HEK293T (cell line): ENCODE results near the gene LTBR.

Experiments
- CTCF ChIA-PET: fragments of 350-600 bp; formaldehyde crosslinking; extraction: SDS; loops from one replicate; lab custom pipeline; 2021; ENCODE audit warnings: antibody characterized with exemption, inconsistent platforms; lab: Yijun Ruan, JAX
- POLR2A ChIA-PET: fragments of 350-600 bp; formaldehyde crosslinking; extraction: SDS; loops from one replicate; lab custom pipeline; 2020; ENCODE audit warnings: antibody characterized with exemption, inconsistent platforms; lab: Yijun Ruan, JAX
- DNase-seq: peaks from one replicate; pipeline ENCODE4 v3.0.0; 2012; ENCODE audit warnings: mixed read lengths; ENCODE audit errors: extremely low spot score
- ARNT ChIP-seq: fragments of 450-650 bp; IDR thresholded peaks from 2 replicates; pipeline ENCODE4 v1.6.1; 2017; ENCODE audit warnings: mild to moderate bottlenecking
- BHLHE40 ChIP-seq: fragments of 450-650 bp; IDR thresholded peaks from 2 replicates; pipeline ENCODE4 v1.6.1; 2016; ENCODE audit warnings: mild to moderate bottlenecking, moderate library complexity, borderline replicate concordance
- CTBP1 ChIP-seq: fragments of 450-650 bp; IDR thresholded peaks from 2 replicates; pipeline ENCODE4 v1.6.1; 2016; ENCODE audit warnings: borderline replicate concordance
- ELF4 ChIP-seq: fragments of 450-650 bp; IDR thresholded peaks from 2 replicates; pipeline ENCODE4 v1.6.1; 2017; ENCODE audit warnings: antibody characterized with exemption
- FOXA1 ChIP-seq: fragments of 450-650 bp; IDR thresholded peaks from 2 replicates; pipeline ENCODE4 v1.6.1; 2016; ENCODE audit warnings: mild to moderate bottlenecking
- FOXK2 ChIP-seq: fragments of 450-650 bp; IDR thresholded peaks from 2 replicates; pipeline ENCODE4 v1.6.1; 2016; ENCODE audit warnings: mild to moderate bottlenecking
- FOXM1 ChIP-seq: fragments of 450-650 bp; IDR thresholded peaks from 2 replicates; pipeline ENCODE4 v1.6.1; 2017; ENCODE audit warnings: mild to moderate bottlenecking, borderline replicate concordance
- HDGF ChIP-seq: fragments of 450-650 bp; IDR thresholded peaks from 2 replicates; pipeline ENCODE4 v1.6.1; 2017; ENCODE audit warnings: antibody characterized with exemption, borderline replicate concordance
- L3MBTL2 ChIP-seq: fragments of 450-650 bp; conservative IDR thresholded peaks from 2 replicates; pipeline ENCODE4 v1.6.1; 2016; ENCODE audit warnings: mild to moderate bottlenecking
- LEF1 ChIP-seq: fragments of 450-650 bp; IDR thresholded peaks from 2 replicates; pipeline ENCODE4 v1.6.1; 2017; ENCODE audit warnings: mild to moderate bottlenecking, borderline replicate concordance
- NFRKB ChIP-seq: fragments of 450-650 bp; IDR thresholded peaks from 2 replicates; pipeline ENCODE4 v1.6.1; 2016; ENCODE audit warnings: mild to moderate bottlenecking, moderate library complexity
- PKNOX1 ChIP-seq: fragments of 450-650 bp; IDR thresholded peaks from 2 replicates; pipeline ENCODE4 v1.6.1; 2016
- SP1 ChIP-seq: fragments of 450-650 bp; IDR thresholded peaks from 2 replicates; pipeline ENCODE4 v1.6.1; 2017
- SUZ12 ChIP-seq: fragments of 450-650 bp; IDR thresholded peaks from 2 replicates; pipeline ENCODE4 v1.6.1; 2016; ENCODE audit warnings: mild to moderate bottlenecking
- TARDBP ChIP-seq: fragments of 450-650 bp; IDR thresholded peaks from 2 replicates; pipeline ENCODE4 v1.6.1; 2016
- ZNF384 ChIP-seq: fragments of 450-650 bp; IDR thresholded peaks from 2 replicates; pipeline ENCODE4 v1.6.1; 2016

Gene LTBR

DNA sequence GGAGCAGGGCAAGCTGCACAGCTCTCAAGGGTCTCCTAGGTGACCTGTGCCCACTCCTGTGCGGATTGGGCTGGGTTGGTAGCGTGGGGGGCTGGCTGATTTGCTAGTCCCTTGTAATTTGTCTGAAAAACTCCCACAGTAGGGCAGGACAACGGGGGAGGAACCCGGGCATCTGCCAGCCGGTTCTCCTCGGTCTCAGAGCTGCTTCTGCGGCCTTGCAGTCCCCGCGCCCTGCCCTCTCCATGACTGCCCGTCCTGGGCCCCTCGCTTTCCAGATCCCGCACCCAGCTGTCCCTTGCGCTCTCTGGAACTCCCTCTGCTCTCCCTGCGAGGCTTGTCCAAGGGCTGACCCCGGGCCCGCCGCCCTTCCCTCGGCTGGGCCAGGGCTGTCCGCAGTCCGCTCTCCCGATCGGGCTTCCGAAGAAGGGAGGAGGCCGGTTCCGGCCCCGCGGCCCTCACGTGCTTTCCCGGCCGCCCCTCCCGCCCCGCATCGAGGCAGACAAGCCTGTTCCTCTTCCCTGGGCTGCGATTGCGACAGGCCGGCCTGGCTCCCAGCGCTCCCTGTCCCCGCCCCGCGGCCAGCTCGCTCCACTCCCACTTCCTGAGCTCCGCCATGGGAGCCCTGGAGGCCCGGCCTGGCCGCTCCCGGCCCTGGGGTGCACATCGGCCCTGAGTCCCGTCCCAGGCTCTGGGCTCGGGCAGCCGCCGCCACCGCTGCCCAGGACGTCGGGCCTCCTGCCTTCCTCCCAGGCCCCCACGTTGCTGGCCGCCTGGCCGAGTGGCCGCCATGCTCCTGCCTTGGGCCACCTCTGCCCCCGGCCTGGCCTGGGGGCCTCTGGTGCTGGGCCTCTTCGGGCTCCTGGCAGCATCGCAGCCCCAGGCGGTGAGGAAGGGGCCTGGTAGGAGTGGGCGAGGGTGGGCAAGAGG, at the start of gene LTBR:
LTBR (plus strand) TSS at position 591 of the 927 bp plus-strand sequence; CDS start at position 788, 197 bp downstream.
- TF ChIP-seq HDGF (no peak), LEF1 (no peak), FOXK2 (no peak), SP1 (no peak), ZNF384 (no peak), ELF4 (no peak), BHLHE40 (no peak), NFRKB (no peak), PKNOX1 (no peak), CTBP1 (no peak), TARDBP (no peak)
- ChIA-PET CTCF (no interaction called here), POLR2A (interaction anchor here (1.2 kb wide), 1 partner anchor 87 kb away, joined by 4 read pairs; the partner anchor contains the start of gene VAMP1)
- no peak for DNase-seq

DNA sequence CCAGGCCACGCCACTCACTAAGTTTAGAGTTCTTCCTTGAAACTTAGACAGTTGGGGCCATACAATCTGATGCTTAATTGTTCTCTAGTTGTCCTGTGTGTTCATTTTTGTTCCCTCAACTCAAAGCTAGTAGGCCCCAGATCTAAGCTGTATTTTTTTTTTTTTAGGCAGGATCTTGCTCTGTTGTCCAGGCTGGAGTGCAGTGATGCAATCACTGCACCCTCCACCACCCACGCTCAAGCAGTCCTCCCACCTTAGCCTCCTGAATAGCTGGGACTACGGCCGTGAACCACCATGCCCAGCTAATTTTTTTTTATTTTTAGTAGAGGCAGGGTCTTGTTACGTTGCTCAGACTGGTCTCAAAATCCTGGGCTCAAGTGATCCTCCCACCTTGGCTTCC, 49.6 kb upstream of the LTBR start:
- no peak for DNase-seq
- POLR2A ChIA-PET, result interaction anchor here (0.8 to 2.9 kb wide), 3 partner anchors 14 to 40 kb away, joined by 3 to 19 read pairs (median 3); no protein-coding TSS in a partner anchor
- TF ChIP-seq LEF1 (no peak), TARDBP (no peak), FOXA1 (no peak), ZNF384 (no peak), NFRKB (no peak), BHLHE40 (no peak), FOXK2 (no peak), CTBP1 (no peak), SP1 (no peak), SUZ12 (no peak), HDGF (no peak), ARNT (no peak), PKNOX1 (no peak), ELF4 (no peak), FOXM1 (no peak), L3MBTL2 (no peak)
- CTCF ChIA-PET, result interaction anchor here (1.7 to 2.7 kb wide), 3 partner anchors 8 to 131 kb away, joined by 7 to 28 read pairs (median 14); no protein-coding TSS in a partner anchor

DNA sequence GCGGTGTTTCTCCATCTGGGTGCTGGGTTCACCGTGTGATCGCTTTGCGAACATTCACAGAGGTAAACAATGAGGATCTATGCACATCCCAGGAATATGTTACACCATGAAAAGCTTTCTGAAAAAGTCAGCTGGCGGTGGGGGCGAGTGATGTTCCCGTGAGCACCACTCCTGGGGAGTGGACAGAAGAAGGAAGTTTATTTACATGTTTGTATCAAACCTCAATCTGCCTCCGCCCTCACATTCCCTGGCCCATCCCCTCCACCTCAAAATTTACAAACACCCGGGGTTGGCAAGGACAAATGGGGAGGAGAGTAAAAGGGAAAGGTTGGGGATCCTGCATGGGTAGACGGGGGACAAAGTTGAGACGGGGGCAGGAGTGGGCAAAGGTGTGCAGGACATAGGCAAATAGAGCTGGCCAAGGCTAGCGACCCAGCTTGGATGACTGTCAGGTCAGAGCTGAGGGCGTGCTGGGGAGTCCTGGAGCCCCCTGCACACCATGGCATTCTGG, 49.0 kb upstream of the LTBR start:
- ChIA-PET CTCF (interaction anchor here (0.5 to 2.7 kb wide), 7 partner anchors 9 to 203 kb away, joined by 3 to 28 read pairs (median 7); no protein-coding TSS in a partner anchor), POLR2A (interaction anchor here (0.8 to 3.1 kb wide), 9 partner anchors 8 to 135 kb away, joined by 3 to 29 read pairs (median 15); partner anchors contain the start of gene VAMP1)
- TF ChIP-seq FOXK2, result no peak
- no peak for TF ChIP-seq NFRKB
- TF ChIP-seq BHLHE40, result no peak
- no peak for TF ChIP-seq ELF4
- no peak for TF ChIP-seq L3MBTL2
- no peak for TF ChIP-seq FOXM1
- TF ChIP-seq LEF1, result no peak
- no peak for TF ChIP-seq FOXA1
- TF ChIP-seq SP1, result no peak
- TF ChIP-seq SUZ12, result no peak
- no peak for DNase-seq

GRCh38 chr12:6335451-6336078, 48.4 kb upstream of the LTBR start:
- ChIA-PET POLR2A (interaction anchor here (0.7 to 3.1 kb wide), 20 partner anchors 9 to 198 kb away, joined by 3 to 29 read pairs (median 6); partner anchors contain the start of genes GAPDH, MRPL51, SCNN1A and VAMP1), CTCF (interaction anchor here (0.5 to 2.7 kb wide), 11 partner anchors 9 to 202 kb away, joined by 3 to 28 read pairs (median 6); no protein-coding TSS in a partner anchor)
- DNase-seq, result peak; percentile 55
- TF ChIP-seq LEF1 (no peak), CTBP1 (no peak), HDGF (no peak), ELF4 (peak; percentile 24; the same call in 1 of the 2 replicates), BHLHE40 (no peak), FOXA1 (no peak), ARNT (no peak)

DNA sequence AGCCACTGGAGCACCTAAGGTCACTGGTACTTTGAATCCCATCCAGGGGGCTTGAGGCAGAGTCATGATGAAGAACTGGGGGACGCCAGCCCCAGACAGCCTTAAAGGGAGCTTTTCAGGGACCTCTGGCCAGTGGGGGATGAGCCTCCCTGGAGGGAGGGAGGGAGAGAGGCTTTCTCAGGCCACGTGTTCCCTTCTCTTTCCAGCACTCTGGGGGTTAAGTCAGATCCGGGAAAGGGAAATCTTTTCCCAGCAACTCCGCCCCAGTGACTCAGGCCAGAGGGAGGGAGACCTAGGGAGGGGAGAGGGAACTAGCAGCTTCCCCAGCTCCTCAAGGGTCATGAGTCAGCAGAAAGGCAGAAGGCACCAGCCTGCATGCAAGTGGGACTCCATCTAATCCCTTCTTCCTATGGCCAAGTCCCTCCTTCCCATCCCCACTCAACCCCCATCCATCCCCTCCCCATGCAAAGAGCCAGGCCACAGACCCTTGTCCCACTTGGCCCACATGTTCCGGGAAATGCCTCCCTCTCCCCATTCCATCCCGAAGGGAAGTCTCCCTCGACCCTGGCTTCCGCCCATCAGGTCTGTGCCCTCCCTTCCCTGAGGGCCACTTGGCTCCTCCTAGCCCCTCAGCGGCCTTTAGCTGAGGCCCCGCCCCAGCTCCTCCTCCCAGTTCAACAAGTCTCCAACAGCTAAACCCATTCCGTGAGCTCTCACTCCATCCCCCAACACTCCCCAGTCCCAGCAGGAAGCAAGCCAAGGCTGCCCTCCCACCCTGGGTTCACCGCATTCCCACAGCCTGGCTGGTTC, 47.7 kb upstream of the LTBR start:
- ChIA-PET CTCF (interaction anchor here (0.6 to 2.7 kb wide), 12 partner anchors 9 to 237 kb away, joined by 3 to 28 read pairs (median 5); no protein-coding TSS in a partner anchor), POLR2A (interaction anchor here (0.7 to 3.1 kb wide), 28 partner anchors 10 to 199 kb away, joined by 3 to 29 read pairs (median 6); partner anchors contain the start of genes GAPDH, MRPL51, SCNN1A and VAMP1)
- DNase-seq, result peak; percentile 90
- TF ChIP-seq FOXM1 (no peak), L3MBTL2 (peak; percentile 73)
